Endothelial cell of umbilical vein (primary cell): ENCODE measurements around the gene F8. TPM values are rescaled to one million over a fixed set of nuclear protein-coding genes. Genes with fewer than 3 reads are reported as not detected.

ENCODE experiments used
- BruUV-seq: library from RNA; stranded (reverse); fragments of 400-500 nt; replicated peaks from 2 replicates; lab custom pipeline; 2021; lab: Mats Ljungman, UMichigan
- CTCF ChIA-PET: fragments of 300-600, 350-600 bp; sonication (Branson Sonifier 250); formaldehyde crosslinking; loops from one replicate; lab custom pipeline; 2021; ENCODE audit warnings: antibody characterized with exemption, inconsistent platforms; lab: Charles Lee
- POLR2A ChIA-PET: fragments of 300-600, 350-600 bp; sonication (Branson Sonifier 250); formaldehyde crosslinking; loops from one replicate; lab custom pipeline; 2021; ENCODE audit warnings: antibody characterized with exemption, inconsistent platforms; lab: Charles Lee
- DNase-seq: peaks from one replicate; pipeline ENCODE4 v3.0.0-alpha.2; 2011; ENCODE audit warnings: low read depth, low spot score
- FAIRE-seq: peaks from 2 replicates; lab custom pipeline; 2011; peaks lifted over from hg19 to GRCh38; lab: Jason Lieb, UNC
- H2AFZ ChIP-seq: 2 replicates; pipeline ENCODE4 v1.6.0; 2012; ENCODE audit warnings: low read depth, low read length, control low read depth, inconsistent platforms
- H3K27ac ChIP-seq: 2 replicates; pipeline ENCODE4 v1.5.1; 2011; ENCODE audit warnings: low read depth, mild to moderate bottlenecking, control low read depth, low read length, moderate library complexity; ENCODE audit not compliant: insufficient read depth
- H3K27me3 ChIP-seq, 2 experiments: 2 replicates each; pipeline versions ENCODE4 v1.6.0 to v1.6.1; 2011; ENCODE audit warnings: low read length in 2 of 2, mixed read lengths in 1 of 2; ENCODE audit not compliant: control insufficient read depth in 2 of 2, insufficient read depth in 2 of 2
- H3K36me3 ChIP-seq, 2 experiments: 2 replicates in 1 of 2; 3 replicates in 1 of 2; pipeline ENCODE4 v1.5.1; 2011; ENCODE audit warnings: low read length in 2 of 2, mild to moderate bottlenecking in 1 of 2, moderate library complexity in 1 of 2; ENCODE audit not compliant: control insufficient read depth in 2 of 2, insufficient read depth in 2 of 2; ENCODE audit errors: extremely low read depth in 1 of 2
- H3K4me1 ChIP-seq: 3 replicates; pipeline ENCODE4 v1.5.1; 2011; ENCODE audit warnings: mild to moderate bottlenecking, low read length; ENCODE audit not compliant: control insufficient read depth, insufficient read depth; ENCODE audit errors: extremely low read depth
- H3K4me2 ChIP-seq: 2 replicates; pipeline ENCODE4 v1.6.1; 2011; ENCODE audit warnings: low read length, control low read depth, mixed read lengths; ENCODE audit not compliant: insufficient read depth
- H3K4me3 ChIP-seq, 3 experiments: fragments of 200-600 bp in 1 of 3; sonication (generic), shearing (Covaris generic) in 1 of 3; replicated peaks in 1 of 3; 2 replicates each; pipeline ENCODE4 v1.5.1; 2011 to 2016; ENCODE audit warnings: control low read depth in 3 of 3, low read length in 3 of 3, mild to moderate bottlenecking in 2 of 3, inconsistent platforms in 1 of 3, low read depth in 1 of 3, moderate library complexity in 1 of 3; ENCODE audit not compliant: insufficient read depth in 1 of 3
- H3K79me2 ChIP-seq: 2 replicates; pipeline ENCODE4 v1.6.0; 2012; ENCODE audit warnings: low read length, inconsistent platforms; ENCODE audit not compliant: control insufficient read depth, insufficient read depth
- H3K9ac ChIP-seq: replicated peaks from 2 replicates; pipeline ENCODE3; 2011; ENCODE audit warnings: low read length, control low read depth; ENCODE audit not compliant: insufficient read depth; ENCODE audit errors: extremely low read depth
- H3K9me1 ChIP-seq: replicated peaks from 3 replicates; pipeline ENCODE4 v1.6.0; 2011; ENCODE audit warnings: mild to moderate bottlenecking, low read length; ENCODE audit not compliant: control insufficient read depth, insufficient read depth; ENCODE audit errors: extremely low read depth
- H3K9me3 ChIP-seq: replicated peaks from 2 replicates; pipeline ENCODE4 v1.5.1; 2012; ENCODE audit warnings: low read length, inconsistent platforms; ENCODE audit not compliant: control insufficient read depth, insufficient read depth
- H4K20me1 ChIP-seq: replicated peaks from 2 replicates; pipeline ENCODE3; 2011; ENCODE audit warnings: mild to moderate bottlenecking, low read length; ENCODE audit not compliant: control insufficient read depth, insufficient read depth; ENCODE audit errors: extremely low read depth
- CTCF ChIP-seq, 2 donors: IDR thresholded peaks; 1 replicate in 1 of 2; 2 replicates in 1 of 2; pipeline ENCODE4 v1.5.1; 2011; ENCODE audit warnings: low read length in 2 of 2, mild to moderate bottlenecking in 2 of 2, moderate library complexity in 2 of 2, control low read depth in 1 of 2, inconsistent platforms in 1 of 2, low read depth in 1 of 2; ENCODE audit not compliant: insufficient read depth in 1 of 2; ENCODE audit errors: extremely low read depth in 1 of 2
- EZH2 ChIP-seq: IDR thresholded peaks from 2 replicates; pipeline ENCODE4 v1.6.1; 2012; ENCODE audit warnings: borderline replicate concordance, low read depth, mild to moderate bottlenecking, moderate library complexity, low read length, inconsistent platforms; ENCODE audit not compliant: severe bottlenecking
- FOS ChIP-seq: IDR thresholded peaks from 2 replicates; pipeline ENCODE4 v1.6.1; 2011; ENCODE audit warnings: mild to moderate bottlenecking, low read length, moderate library complexity, borderline replicate concordance; ENCODE audit not compliant: insufficient read depth
- GATA2 ChIP-seq: IDR thresholded peaks from 2 replicates; pipeline ENCODE4 v1.7.0; 2011; ENCODE audit warnings: low read depth, mild to moderate bottlenecking, moderate library complexity, mixed read lengths, low read length; ENCODE audit not compliant: insufficient read length, insufficient read depth
- JUN ChIP-seq: IDR thresholded peaks from 2 replicates; pipeline ENCODE4 v1.6.1; 2011; ENCODE audit warnings: borderline replicate concordance, low read depth; ENCODE audit not compliant: insufficient read length, insufficient read depth
- MAX ChIP-seq: IDR thresholded peaks from 2 replicates; pipeline ENCODE4 v1.6.1; 2011; ENCODE audit not compliant: insufficient read depth, insufficient read length
- MYC ChIP-seq: IDR thresholded peaks from one replicate; pipeline ENCODE4 v1.6.1; 2011; ENCODE audit warnings: mild to moderate bottlenecking, low read depth, low read length
- POLR2A ChIP-seq: IDR thresholded peaks from 2 replicates; pipeline ENCODE4 v1.6.1; 2012; ENCODE audit warnings: low read depth, mild to moderate bottlenecking, control low read depth, low read length
- POLR2AphosphoS5 ChIP-seq: IDR thresholded peaks from 2 replicates; pipeline ENCODE4 v1.6.1; 2012; ENCODE audit warnings: low read depth, mild to moderate bottlenecking, control low read depth, low read length, moderate library complexity; ENCODE audit not compliant: insufficient read depth
- dilution Hi-C: fragments of 300-500 bp; cut with MboI; formaldehyde crosslinking; loops from one replicate; pipeline ENCODE4 v1.15.0; 2019; ENCODE audit warnings: low sequenced_read_pairs; ENCODE audit not compliant: extremely low pct_ligation_motif_present
- intact Hi-C: fragments of 100-400 bp; cut with micrococcal nuclease; formaldehyde crosslinking; loops from one replicate; pipeline ENCODE4 v1.10.0; 2022
- polyA plus RNA-seq, 4 experiments: library from polyadenylated mRNA; depleted of rRNA in 3 of 4; stranded (reverse) in 3 of 4; unstranded in 1 of 4; fragments of >200 nt; gene quantifications; 2 replicates each; pipeline versions ENCODE4 v1.2.1 to v1.2.3, GENCODE V29; 2011 to 2012; ENCODE audit warnings: missing spikeins in 1 of 4
- total RNA-seq: library from RNA; stranded (reverse); gene quantifications from 2 replicates; pipeline ENCODE4 v1.2.3, GENCODE V29; 2021

The F8 gene
- total and polyA plus RNA-seq, 2 donors (not counting 3 experiments of a cell fraction or from before 2014, with no cell fraction given), result 0.62 to 1.1 TPM

GRCh38 chrX:155046129-155046810 is 23.7 kb upstream of the F8 start:
- TF ChIP-seq JUN, result no peak
- TF ChIP-seq EZH2, result no peak
- no peak for TF ChIP-seq POLR2AphosphoS5
- TF ChIP-seq MYC, result no peak
- no peak for TF ChIP-seq POLR2A
- no peak for TF ChIP-seq MAX
- no peak for TF ChIP-seq GATA2
- no peak for TF ChIP-seq CTCF (IDR thresholded peaks at IDR 0.05; ENCODE audit: extremely low read depth in 1 of 2, insufficient read depth in 1 of 2, low read depth in 1 of 2, low read length in 2 of 2)
- no peak for TF ChIP-seq FOS
- no peak overlapping the region for H3K27ac ChIP-seq
- H3K36me3 ChIP-seq, result peaks cover 0 to 2% of the 10 kb centered on the region in 2 experiments
- H3K79me2 ChIP-seq, result no peaks in the 10 kb centered on the region
- no peak overlapping the region for H2AFZ ChIP-seq
- intact Hi-C loops, result no loop called here
- dilution Hi-C loops, result no loop called here
- CTCF ChIA-PET, result interaction anchor here (1.2 kb wide), 1 partner anchor 22 kb away, joined by 3 read pairs; no protein-coding TSS in a partner anchor
- no peaks in the 10 kb centered on the region for H3K9me3 ChIP-seq
- no peak overlapping the region for H3K9ac ChIP-seq
- POLR2A ChIA-PET, result no interaction called here
- DNase-seq (no peak), FAIRE-seq (no peak)
- H4K20me1 ChIP-seq, result no peaks in the 10 kb centered on the region
- H3K4me2 ChIP-seq, result no peak overlapping the region
- no peaks in the 10 kb centered on the region for H3K9me1 ChIP-seq
- no peak overlapping the region for H3K4me3 ChIP-seq
- no peaks in the 10 kb centered on the region for H3K27me3 ChIP-seq
- H3K4me1 ChIP-seq, result no peaks in the 10 kb centered on the region
- BruUV-seq, result no TSS peak
